LHCN-M2 (cell line): ENCODE measurements around the gene PGS1. TPM values are rescaled to one million over a fixed set of nuclear protein-coding genes. Genes with fewer than 3 reads are reported as not detected.

ENCODE experiments used
- DNase-seq: peaks from one replicate; pipeline ENCODE4 v3.0.0-alpha.2; 2012; ENCODE audit warnings: low read depth
- total RNA-seq: library from RNA; depleted of rRNA; stranded (reverse); fragments of >200 nt; gene quantifications from 2 replicates; pipeline ENCODE4 v1.2.3, GENCODE V29; 2014

PGS1 gene
- total RNA-seq, 1 experiment from 2014 or later: 35.0 TPM

- no peak for DNase-seq
Observed at GRCh38 chr17:78425429-78425828, 47.0 kb downstream of the PGS1 start.

GRCh38 chr17:78426293-78426879 is 47.9 kb downstream of the PGS1 start:
- no peak for DNase-seq

GRCh38 chr17:78427140-78427539 is 48.7 kb downstream of the PGS1 start:
- DNase-seq: no peak

- DNase-seq: no peak
Observed at GRCh38 chr17:78428025-78428575, 49.7 kb downstream of the PGS1 start.

- no peak for DNase-seq
Observed at GRCh38 chr17:78428836-78429617, 50.6 kb downstream of the PGS1 start.

GRCh38 chr17:78429618-78429995 is 51.2 kb downstream of the PGS1 start:
- DNase-seq: no peak

GRCh38 chr17:78430892-78431691 is 52.6 kb downstream of the PGS1 start:
- no peak for DNase-seq

GRCh38 chr17:78431692-78431958 is 53.2 kb downstream of the PGS1 start:
- no peak for DNase-seq

- DNase-seq: no peak
Observed at GRCh38 chr17:78432226-78433012, 54.0 kb downstream of the PGS1 start.

GRCh38 chr17:78433013-78433727 is 54.7 kb downstream of the PGS1 start:
- DNase-seq: no peak

GRCh38 chr17:78433780-78434335 is 55.4 kb downstream of the PGS1 start:
- no peak for DNase-seq

- DNase-seq: no peak
Observed at GRCh38 chr17:78434455-78435329, 56.2 kb downstream of the PGS1 start.

GRCh38 chr17:78435330-78436005 is 57.0 kb downstream of the PGS1 start:
- DNase-seq: no peak

GRCh38 chr17:78437508-78438169 is 59.2 kb downstream of the PGS1 start:
- DNase-seq: no peak

- no peak for DNase-seq
Observed at GRCh38 chr17:78438271-78438691, 59.8 kb downstream of the PGS1 start.

GRCh38 chr17:78438694-78439325 is 60.4 kb downstream of the PGS1 start:
- DNase-seq: no peak

- no peak for DNase-seq
Observed at GRCh38 chr17:78441271-78441971, 63.0 kb downstream of the PGS1 start.
